Activated CD8-positive, alpha-beta memory T cell treated with anti-CD3 and anti-CD28 coated beads, Interleukin-2, amount 50 U/mL, for 24 hours (primary cell): ENCODE measurements around the gene PHACTR2.

Source experiments
- DNase-seq: peaks from one replicate; pipeline ENCODE4 v3.0.0-alpha.2; 2020; ENCODE audit errors: extremely low read depth

The PHACTR2 gene

DNA sequence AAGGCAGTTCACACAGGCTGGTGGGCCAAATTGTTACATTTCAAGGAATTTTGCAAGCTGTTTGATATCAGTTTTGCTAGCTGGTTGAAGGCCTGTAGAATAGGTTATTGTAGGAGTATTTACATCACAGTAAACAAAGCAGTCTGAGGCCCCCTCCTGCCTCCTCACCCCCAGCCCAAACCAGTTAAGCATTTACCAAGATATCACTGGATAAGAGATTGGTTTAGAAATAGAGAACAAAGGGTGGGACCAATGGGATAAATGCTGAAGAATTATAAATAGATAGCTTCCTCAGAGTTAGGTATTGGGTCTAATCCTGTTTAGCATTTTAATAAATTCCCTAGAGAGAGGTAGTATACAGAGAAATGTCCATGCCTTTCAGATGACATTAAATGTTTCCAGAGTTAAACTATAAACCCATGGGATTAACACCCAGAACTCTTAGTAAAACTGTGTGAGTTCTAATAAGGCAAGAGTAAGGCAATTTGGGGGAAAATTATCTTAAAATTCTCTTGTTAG is 2.3 kb upstream of the PHACTR2 start:
- DNase-seq: no peak

GRCh38 chr6:143675946-143676345 is 1.8 kb upstream of the PHACTR2 start:
- no peak for DNase-seq

- DNase-seq: no peak
Measured at GRCh38 chr6:143676437-143677045, 1.2 kb upstream of the PHACTR2 start.

DNA sequence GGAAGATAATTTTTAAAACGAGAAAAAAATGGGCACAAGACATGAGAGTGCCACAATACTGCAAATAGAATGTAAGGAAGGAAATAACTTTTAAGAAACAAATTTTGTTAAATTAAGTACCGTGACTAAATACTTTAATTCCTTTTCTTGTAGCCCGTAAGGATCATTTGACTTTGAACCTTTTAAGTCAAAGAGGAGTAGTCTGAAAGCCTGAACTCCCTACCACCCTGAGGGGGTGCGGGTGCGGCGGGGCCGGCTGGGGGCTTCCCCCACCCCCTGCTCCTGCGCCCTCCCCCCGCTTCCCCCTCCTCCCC is 231 bp upstream of the PHACTR2 start:
- DNase-seq: no peak

DNA sequence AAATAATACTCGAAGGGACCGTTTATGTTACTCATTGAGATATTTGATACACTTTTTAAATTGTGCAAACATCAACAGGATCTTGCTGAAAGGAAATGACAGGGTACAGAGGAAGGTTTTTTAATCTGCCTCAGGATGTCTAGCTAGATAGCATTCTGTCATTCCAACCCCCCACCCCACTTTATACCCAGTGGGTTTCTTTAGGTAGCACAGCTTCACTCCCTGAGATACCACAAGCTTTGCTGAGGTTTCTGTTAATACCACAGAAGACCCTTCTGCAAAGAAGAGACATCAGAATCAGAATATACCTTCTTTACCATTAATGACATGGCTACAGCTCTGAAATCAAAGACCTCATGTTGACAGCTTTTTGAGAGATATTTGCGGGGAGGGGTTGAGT is 1.3 kb downstream of the PHACTR2 start:
- no peak for DNase-seq

GRCh38 chr6:143680141-143680540 is 2.4 kb downstream of the PHACTR2 start:
- DNase-seq: no peak

- DNase-seq: no peak
Measured at GRCh38 chr6:143682805-143683204, 5.0 kb downstream of the PHACTR2 start.

GRCh38 chr6:143684486-143684885 is 6.7 kb downstream of the PHACTR2 start:
- no peak for DNase-seq

DNA sequence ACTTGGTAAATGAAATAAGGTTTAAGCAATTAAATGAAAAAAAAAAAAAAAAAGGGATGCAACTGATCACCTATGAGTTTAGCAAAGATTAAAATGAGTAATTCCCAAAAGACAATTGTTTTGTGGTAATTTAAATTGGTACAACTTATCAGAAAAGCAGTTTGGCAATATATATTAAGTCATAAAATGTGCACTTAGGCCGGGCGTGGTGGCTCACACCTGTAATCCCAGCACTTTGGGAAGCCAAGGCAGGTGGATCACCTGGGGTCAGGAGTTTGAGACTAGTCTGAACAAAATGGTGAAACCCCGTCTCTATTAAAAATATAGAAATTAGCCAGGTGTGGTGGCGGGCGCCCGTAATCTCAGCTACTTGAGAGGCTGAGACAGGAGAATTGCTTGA is 7.9 kb downstream of the PHACTR2 start:
- DNase-seq: no peak

- DNase-seq: no peak
Measured at GRCh38 chr6:143687591-143687990, 9.8 kb downstream of the PHACTR2 start.

DNA sequence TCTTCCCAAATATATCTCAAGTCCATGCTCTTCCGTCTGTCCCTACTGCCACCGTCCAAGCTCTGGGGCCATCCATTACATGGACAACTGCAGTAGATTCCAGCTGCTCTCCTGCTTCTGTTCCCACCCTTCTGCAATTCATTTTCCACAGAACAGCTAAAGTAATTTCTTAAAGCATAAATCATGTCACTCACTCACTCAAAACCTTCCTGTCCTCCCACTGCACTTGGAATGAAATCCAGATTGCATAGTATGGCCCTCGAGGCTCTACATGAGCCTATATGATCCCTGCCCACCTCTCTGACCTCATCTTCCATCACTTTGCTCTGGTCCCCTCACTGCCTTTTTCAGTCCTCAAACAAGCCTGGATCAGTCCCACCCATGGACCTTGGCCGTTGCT is 10.9 kb downstream of the PHACTR2 start:
- DNase-seq: no peak

GRCh38 chr6:143689852-143690251 is 12.1 kb downstream of the PHACTR2 start:
- DNase-seq: no peak

GRCh38 chr6:143691155-143691554 is 13.4 kb downstream of the PHACTR2 start:
- DNase-seq: no peak

DNA sequence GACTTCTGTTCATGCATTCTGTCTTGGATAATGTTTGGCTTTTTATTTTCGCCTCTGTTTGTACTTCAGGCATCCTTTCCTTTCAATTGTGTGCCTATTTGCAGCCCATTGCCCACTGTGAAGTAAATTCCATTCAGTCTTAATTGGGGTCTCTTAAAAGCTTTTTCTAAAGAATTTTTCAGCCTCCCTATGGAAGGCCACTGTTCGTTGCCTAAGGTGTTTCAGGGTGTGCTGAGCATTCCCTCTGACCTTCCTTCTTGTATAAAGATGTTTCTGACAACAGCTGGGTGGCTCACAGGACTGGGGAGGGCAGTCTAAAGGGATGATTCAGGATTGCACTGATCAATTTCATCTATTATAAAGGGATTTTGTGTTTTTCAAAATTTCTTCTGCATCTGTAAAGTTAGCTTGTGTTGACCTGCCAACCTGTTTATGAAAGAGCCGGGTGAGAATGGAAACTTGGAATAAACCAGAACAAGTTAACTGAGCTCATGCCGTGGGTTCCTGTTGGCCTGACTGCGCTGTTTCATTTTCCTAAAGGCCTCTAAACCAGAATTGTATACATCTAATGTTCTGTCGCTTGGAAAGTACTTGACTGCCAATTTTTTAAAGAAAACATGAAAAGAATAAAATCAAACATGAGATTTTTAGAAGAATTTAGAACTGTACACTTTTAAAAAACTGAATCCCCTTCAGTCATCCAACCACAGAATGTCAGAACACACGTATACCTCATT is 14.3 kb downstream of the PHACTR2 start:
- DNase-seq: no peak

DNA sequence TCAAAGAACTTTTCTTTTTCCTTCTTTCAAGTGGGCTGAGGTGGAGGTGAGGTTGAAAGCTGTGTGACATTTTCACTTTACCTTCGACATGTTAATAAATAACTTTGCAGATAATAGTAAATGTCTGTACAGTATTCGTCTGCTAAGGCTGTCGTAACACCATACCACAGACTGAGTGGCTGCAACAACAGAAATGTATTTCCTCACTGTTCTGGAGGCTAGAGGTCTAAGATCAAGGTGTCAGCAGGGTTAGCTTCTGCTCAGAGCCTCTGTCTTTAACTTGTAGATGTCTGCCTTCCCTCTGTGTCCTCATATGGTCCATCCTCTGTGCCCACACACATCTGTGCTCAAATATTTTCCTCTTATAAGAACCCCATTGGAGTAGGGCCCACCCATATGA is 14.9 kb downstream of the PHACTR2 start:
- no peak for DNase-seq

DNA sequence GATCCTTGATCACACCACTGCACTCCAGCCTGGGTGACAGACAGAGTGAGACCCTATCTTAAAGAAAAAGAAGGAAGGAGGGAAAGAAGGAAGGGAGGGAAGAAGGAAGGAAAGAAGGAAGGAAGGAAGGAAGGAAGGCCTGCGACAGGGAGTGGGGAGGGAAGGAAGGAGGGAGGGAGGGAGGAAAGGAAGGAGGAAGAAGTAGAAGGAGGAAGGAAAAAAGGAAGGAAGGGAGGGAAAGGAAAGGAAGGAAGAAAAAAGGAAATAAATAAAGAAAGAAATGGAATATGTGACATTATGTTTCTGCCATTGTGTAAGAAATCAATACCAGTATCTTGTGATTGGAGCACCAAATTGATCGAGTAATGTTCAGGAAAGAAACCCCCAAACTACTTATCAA is 16.2 kb downstream of the PHACTR2 start:
- DNase-seq: no peak

DNA sequence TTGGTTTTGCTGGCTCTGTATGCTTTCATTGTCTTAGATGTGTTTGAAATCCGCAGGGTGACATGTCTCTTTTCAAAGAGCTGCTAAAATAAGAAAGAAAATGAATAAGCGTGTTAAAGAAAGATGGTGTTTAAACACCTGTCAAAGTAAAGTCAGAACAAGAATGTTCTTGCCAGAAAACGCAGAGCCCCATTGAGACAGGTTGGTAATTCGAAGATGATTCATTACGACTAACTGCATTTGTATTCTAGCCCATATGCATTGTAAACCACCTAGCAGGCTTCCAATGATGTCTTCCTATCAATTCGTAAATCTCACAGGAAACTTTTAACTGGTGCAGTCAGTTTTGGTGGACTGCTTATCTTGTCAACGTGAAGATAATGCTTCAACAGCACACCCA is 16.8 kb downstream of the PHACTR2 start:
- no peak for DNase-seq

- no peak for DNase-seq
Measured at GRCh38 chr6:143695130-143695968, 17.6 kb downstream of the PHACTR2 start.

DNA sequence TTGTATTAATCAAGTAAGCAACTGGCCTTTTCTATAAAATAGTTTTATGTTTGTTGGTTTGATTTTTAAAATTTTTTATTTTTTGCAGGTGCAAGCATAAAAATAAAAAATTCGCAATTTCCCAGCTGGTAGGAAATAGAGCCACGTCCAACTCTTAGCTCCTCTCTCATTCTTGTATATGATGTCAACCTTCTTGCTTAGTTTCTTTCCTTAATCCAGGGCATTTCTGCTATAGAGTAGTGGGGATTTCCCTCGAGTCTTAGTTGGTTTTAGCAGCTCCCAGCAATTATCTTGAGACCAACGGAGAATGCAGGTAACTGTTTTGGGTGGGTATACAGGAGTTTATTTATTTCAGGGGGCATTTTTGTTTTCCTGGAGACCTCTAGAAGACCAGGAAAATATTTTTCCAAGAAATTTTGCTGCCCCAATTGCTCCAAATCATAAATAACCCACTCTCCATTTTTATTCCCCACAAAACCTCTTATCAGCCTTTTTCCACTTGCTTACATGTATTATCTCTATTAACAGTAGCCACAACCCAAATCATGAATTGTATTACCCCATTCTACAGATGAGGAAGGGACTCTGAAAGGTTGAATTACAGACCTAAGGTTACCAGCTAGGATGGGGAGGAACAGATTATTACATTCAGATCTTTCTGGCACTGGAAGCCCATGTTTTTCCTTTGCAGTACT is 18.4 kb downstream of the PHACTR2 start:
- DNase-seq: no peak

DNA sequence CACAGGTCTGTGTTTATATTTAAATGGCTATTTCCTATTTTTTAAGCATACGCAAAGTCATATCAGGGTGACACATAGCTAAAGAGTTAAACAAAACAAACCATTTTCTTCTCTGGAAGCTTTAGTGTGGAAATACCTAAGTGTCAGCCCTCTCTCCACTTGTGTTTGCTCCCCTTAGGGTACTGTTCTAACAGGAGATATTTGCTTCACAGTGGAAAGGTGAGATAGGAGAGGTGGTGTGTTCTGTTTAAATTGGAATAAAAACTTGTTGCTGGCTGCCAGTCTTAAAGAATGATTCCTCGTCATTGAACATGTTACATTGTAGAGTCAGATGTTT is 18.9 kb downstream of the PHACTR2 start:
- DNase-seq: no peak

- DNase-seq: no peak
Measured at GRCh38 chr6:143697076-143697800, 19.5 kb downstream of the PHACTR2 start.

GRCh38 chr6:143698329-143698728 is 20.6 kb downstream of the PHACTR2 start:
- no peak for DNase-seq
